Gastrocnemius medialis (tissue), 4 donors: ENCODE measurements around the gene MTMR4.

Source experiments
- CTCF ChIP-seq, 5 experiments: fragments of 450-650 bp in 3 of 5; fragments of 200-600 bp in 2 of 5; sonication (generic) in 2 of 5; IDR thresholded peaks in 4 of 5; conservative IDR thresholded peaks in 1 of 5; 1 replicate in 4 of 5; 2 replicates in 1 of 5; pipeline ENCODE4 v1.5.1; 2016 to 2019; ENCODE audit warnings: antibody characterized with exemption in 5 of 5, mild to moderate bottlenecking in 3 of 5, moderate library complexity in 3 of 5
- POLR2A ChIP-seq, 2 donors: fragments of 450-650 bp; IDR thresholded peaks; one replicate each; pipeline ENCODE4 v1.6.1; 2017; ENCODE audit warnings: antibody characterized with exemption in 2 of 2, mild to moderate bottlenecking in 2 of 2, moderate library complexity in 2 of 2

GRCh38 chr17:58513965-58514769, at the start of gene MTMR4:
- TF ChIP-seq CTCF (IDR thresholded peaks at IDR 0.05 in 4 of 5, conservative IDR thresholded peaks at IDR 0.05 in 1 of 5): no peak
- TF ChIP-seq POLR2A (IDR thresholded peaks at IDR 0.05): peak; percentile 26 to 45
